GM21737 (cell line): ENCODE results near the gene TICAM1.
"Not testable (repeated sequence)": the region's sequence is repeated elsewhere in the genome, so short reads cannot be mapped to it uniquely, and the experiment has no call there.

Experiments
- ATAC-seq: cut with Tn5 transposase; IDR thresholded peaks from one replicate; pipeline ENCODE4 v1.9.1; 2021; ENCODE audit warnings: mild to moderate bottlenecking, moderate library complexity; ENCODE audit not compliant: unreplicated experiment

TICAM1 gene

DNA sequence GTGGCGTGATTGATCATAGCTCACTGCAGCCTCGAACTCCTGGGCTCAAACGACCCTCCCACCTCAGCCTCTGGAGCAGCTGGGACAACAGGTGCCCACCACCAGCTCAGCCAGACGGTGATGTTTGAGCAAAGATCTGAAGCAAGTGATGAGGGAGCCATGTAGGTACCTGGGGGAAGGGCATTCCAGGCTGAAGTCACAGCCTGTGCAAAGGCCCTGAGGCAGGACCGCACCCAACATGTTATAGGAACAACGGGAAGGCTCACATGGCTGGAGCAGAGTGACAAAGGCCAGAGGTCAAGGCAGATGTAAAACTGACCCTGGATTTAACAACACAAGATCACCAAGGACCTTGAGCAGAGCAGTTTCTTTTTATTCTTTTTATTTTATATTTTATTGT, 25.1 kb downstream of the TICAM1 start:
- ATAC-seq: no peak

- not testable (repeated sequence) for ATAC-seq
Observed at GRCh38 chr19:4805140-4805539, 26.4 kb downstream of the TICAM1 start.

DNA sequence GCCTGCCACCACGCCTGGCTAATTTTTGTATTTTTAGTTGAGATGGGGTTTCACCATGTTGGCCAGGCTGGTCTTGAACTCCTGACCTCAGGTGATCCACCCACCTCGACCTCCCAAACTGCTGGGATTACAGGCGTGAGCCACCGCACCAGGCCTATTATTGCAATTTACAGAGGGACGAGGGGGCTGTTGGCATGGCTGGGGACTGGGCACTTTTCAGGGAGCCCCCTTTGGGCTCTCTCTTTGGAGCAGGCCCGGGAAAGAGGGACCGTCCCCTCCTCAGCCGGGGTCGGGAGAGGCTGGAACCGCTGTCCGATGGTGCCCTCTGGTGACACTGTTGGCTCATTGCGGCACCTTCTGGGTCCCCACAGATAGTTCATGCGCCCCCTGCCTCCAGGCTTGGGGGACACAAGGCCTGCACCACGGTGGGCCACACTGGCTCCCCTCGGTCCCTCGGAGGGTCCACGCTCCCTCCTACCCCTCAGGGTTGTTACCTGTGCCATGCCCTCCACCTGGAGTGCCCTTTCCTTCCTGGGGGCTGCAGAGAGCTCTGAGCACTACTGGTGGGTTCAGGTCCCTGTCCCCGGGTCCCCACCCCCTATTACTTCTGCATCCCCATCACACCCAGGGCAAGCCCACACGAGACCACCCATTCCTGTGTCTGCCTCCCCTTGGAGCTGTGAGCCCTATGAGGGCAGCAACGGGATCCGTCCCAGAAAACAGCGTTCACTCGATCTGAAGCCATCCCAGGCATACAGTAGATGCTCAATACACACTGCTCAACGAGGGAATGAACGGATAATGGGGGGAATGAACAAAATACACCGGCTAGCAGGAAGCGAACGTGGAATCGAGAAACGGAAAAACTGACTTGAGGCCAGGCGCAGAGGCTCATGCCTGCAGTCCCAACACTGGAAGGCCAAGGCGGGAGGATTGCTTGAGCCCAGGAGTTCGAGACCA, 27.5 kb downstream of the TICAM1 start:
- no peak for ATAC-seq

- ATAC-seq: no peak
Observed at GRCh38 chr19:4802711-4803110, 28.8 kb downstream of the TICAM1 start.

DNA sequence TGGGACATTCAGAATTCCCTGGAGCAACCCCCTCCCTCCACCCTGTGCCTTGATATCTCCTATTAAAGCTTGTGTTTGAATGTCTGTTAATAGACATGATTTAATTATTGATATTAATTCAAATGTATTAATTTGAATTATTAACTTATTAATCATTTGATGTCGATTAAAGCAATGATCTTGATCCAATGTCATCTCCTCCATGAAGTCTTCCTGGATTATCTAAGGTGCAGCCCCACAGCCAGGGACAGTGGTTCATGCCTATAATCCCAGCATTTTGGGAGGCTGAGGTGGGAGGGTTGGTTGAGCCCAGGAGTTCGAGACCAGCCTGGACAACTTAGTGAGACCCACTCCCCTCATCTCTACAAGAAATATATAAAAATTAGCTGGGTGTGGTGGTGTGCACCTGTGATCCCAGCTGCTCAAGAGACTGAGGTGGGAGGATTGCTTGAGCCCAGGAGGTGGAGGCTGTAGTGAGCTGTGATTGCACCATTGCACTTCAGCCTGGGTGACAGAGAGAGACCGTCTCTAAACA, 30.4 kb downstream of the TICAM1 start:
- no peak for ATAC-seq

DNA sequence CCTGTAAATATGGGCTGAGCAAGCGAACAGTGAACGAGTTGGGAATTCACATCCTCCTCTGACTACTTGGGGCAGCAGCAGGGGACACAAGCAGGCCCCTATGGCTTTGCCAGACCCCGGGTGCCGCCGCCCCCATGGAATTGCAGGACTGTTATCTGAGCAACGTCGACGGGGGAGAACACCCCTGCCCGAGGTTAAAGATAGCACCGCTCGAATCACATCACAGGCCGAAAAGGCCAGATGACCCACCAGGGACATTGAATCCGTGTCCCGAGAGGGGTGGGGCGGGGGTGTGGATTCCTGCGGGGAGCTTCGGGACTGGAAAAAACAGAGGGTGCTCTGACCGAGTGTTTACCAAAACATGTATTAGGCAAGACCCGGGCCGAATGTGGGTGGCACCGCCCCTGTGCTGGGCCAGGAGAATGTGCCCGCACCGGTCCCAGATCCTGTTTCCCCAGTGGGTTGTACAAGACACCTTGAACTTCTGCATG, 30.9 kb downstream of the TICAM1 start:
- no peak for ATAC-seq

- no peak for ATAC-seq
Observed at GRCh38 chr19:4795400-4795799, 36.1 kb downstream of the TICAM1 start.

DNA sequence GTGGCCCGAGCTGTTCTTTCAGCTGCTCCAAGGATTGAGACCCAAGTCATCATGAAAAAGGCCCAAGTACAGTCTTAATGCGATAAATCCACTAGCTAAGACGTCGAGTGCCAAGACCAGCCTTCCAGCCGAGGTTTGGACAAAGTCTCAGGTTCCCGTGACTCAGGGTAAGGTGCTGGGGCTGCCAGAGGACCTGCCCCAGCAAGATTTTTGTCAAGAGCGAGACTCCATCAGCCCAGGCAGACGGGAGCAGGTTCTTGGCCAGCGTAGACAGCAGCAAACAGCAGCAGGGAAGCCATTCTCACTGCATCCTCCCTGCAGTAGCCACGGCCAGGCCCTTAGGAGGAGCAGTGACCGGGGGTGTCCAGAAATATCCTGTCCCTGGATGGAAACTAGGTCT, 36.5 kb downstream of the TICAM1 start:
- no peak for ATAC-seq

- not testable (repeated sequence) for ATAC-seq
Observed at GRCh38 chr19:4793278-4793677, 38.2 kb downstream of the TICAM1 start.

DNA sequence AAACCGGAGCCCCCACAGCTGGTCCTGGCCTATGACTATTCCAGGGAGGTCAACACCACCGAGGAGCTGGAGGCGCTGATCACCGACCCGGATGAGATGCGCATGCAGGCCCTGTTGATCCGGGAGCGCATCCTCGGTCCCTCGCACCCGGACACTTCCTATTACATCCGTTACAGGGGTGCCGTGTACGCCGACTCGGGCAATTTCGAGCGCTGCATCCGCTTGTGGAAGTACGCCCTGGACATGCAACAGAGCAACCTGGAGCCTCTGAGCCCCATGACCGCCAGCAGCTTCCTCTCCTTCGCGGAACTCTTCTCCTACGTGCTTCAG, 38.7 kb downstream of the TICAM1 start:
- not testable (repeated sequence) for ATAC-seq

DNA sequence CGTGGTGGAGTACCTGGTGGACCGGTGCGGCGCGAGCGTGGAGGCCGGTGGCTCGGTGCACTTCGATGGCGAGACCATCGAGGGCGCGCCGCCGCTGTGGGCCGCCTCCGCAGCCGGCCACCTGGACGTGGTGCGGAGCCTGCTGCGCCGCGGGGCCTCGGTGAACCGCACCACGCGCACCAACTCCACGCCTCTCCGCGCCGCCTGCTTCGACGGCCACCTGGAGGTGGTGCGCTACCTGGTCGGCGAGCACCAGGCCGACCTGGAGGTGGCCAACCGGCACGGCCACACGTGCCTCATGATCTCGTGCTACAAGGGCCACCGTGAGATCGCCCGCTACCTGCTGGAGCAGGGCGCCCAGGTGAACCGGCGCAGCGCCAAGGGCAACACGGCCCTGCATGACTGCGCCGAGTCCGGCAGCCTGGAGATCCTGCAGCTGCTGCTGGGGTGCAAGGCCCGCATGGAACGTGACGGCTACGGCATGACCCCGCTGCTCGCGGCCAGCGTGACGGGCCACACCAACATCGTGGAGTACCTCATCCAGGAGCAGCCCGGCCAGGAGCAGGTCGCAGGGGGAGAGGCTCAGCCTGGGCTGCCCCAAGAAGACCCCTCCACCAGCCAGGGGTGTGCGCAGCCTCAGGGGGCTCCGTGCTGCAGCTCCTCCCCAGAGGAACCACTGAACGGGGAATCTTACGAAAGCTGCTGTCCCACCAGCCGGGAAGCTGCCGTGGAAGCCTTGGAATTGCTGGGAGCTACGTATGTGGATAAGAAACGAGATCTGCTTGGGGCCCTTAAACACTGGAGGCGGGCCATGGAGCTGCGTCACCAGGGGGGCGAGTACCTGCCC, 39.3 kb downstream of the TICAM1 start:
- not testable (repeated sequence) for ATAC-seq

- peak; percentile 91 for ATAC-seq
Observed at GRCh38 chr19:4791183-4792018, 40.1 kb downstream of the TICAM1 start, which contains the start of gene FEM1A. Gene FEM1A, plus strand, starts transcription at chr19:4791734. Its CDS starts 121 bp downstream, at chr19:4791855.

- ATAC-seq: not testable (repeated sequence)
Observed at GRCh38 chr19:4786412-4787016, 45.0 kb downstream of the TICAM1 start.

GRCh38 chr19:4781801-4782200, 49.7 kb downstream of the TICAM1 start:
- no peak for ATAC-seq

GRCh38 chr19:4780860-4781259, 50.7 kb downstream of the TICAM1 start:
- ATAC-seq: no peak

- ATAC-seq: not testable (repeated sequence)
Observed at GRCh38 chr19:4778124-4778523, 53.4 kb downstream of the TICAM1 start.

- ATAC-seq: no peak
Observed at GRCh38 chr19:4776436-4777211, 54.9 kb downstream of the TICAM1 start.

DNA sequence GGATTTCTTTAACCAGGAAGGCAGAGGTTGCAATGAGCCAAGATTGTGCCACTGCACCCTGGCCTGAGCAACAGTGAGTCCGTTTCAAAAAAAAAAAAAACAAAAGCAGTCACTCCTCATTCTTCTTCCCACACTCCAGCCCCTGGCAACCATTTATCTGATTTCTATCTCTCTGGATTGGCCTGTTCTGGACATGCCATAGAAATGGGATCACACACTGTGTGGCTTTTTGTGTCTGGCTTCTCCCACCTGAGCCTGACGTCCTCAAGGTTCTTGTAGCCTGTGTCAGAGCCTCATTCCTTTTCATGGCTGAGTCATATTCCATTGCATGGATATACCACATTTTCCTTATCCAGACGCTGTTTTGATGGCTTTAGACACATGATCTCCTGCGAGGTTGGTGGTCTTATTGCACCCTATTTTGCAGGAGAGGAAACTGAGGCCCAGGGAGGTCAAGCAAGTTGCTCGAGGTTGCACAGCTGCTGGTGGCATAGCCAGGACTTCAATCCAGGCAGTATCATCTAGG, 55.8 kb downstream of the TICAM1 start:
- no peak for ATAC-seq

DNA sequence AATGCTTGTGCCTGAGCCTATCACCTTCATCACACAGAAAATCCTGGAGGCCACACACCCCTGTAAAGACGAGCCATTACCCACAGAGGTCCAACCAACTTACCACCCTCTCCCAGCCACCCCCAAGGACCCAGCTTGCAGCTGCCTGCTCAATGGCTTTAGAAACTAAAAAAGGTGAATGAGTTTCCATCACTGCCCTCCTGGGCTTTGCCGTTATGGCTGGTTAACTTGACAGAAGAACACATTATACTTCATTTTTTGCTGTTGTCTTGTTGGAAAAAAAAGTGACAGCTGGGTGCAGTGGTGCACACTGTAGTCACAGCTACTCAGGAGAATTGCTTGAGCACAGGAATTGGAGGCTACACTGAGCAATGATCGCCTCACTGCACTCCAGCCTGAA, 57.4 kb downstream of the TICAM1 start:
- no peak for ATAC-seq
